ENCODE results near the gene PLCB4.

- TF ChIP-seq POLR2AphosphoS5 (IDR thresholded peaks at IDR 0.05) (no peak), CTCF (IDR thresholded peaks at IDR 0.05) (no peak)
These were observed 263.0 kb downstream of the PLCB4 start for GRCh38 chr20:9331707-9332435.
